HUES64 (cell line): ENCODE measurements around the gene MUC15.
"Not testable (repeated sequence)": the region's sequence is repeated elsewhere in the genome, so short reads cannot be mapped to it uniquely, and the experiment has no call there.

Experiments
- H3K27ac ChIP-seq: 2 replicates; pipeline ENCODE4 v1.7.0; 2013; ENCODE audit warnings: low read depth, low read length, inconsistent platforms
- H3K27me3 ChIP-seq: 2 replicates; pipeline ENCODE4 v1.6.1; 2013; ENCODE audit warnings: mild to moderate bottlenecking, low read length; ENCODE audit not compliant: insufficient read depth
- H3K36me3 ChIP-seq: 2 replicates; pipeline ENCODE4 v1.6.1; 2013; ENCODE audit warnings: mild to moderate bottlenecking, low read length; ENCODE audit not compliant: insufficient read depth
- H3K4me1 ChIP-seq: 2 replicates; pipeline ENCODE4 v1.6.1; 2013; ENCODE audit warnings: mild to moderate bottlenecking, low read length, moderate library complexity; ENCODE audit not compliant: insufficient read depth
- H3K4me3 ChIP-seq: 2 replicates; pipeline ENCODE4 v1.5.1; 2013; ENCODE audit warnings: mild to moderate bottlenecking, low read length, moderate library complexity
- H3K9ac ChIP-seq: 2 replicates; pipeline ENCODE4 v1.6.1; 2013; ENCODE audit warnings: mild to moderate bottlenecking, low read depth, low read length
- H3K9me3 ChIP-seq: 2 replicates; pipeline ENCODE4 v1.6.1; 2013; ENCODE audit warnings: low read depth, low read length; ENCODE audit not compliant: insufficient read depth
- WGBS: fragments of 150-250, 120-280 bp; methylation state at CpG from one replicate; pipeline ENCODE4 v1.1.7; 2013; ENCODE audit warnings: missing lambda C conversion rate; 5-methylcytosine and 5-hydroxymethylcytosine counted together

The MUC15 gene

DNA sequence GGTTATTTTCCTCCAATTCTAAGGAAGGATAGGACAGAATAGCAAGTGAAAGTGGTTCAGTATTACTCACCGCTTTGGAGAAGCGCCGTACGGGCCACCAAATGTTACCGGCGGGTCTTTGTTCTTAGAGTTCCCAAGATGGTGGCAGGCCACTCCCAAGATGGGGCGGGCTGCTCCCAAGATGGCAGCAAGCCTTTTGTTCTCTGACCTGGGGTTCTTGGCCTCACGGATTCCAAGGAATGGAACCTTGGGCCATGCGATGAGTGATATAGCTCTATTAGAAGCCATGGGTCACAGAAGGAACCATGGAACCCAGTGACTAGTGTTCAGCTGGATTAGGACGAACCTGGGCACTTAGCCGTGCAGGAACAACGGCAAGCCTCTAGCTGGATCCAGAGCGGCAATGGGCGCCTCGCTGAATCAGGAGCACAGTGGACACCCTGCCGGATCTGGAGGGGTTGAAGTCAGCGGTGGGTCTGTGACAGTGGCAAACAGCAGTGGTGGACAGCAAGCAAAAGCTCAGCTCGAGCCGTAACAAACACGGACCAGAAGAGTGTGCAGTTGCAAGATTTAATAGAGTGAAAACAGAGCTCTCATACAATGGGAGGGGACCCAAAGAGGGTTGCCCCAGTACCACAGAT is 25.1 kb upstream of the MUC15 start:
- H3K36me3 ChIP-seq, H3K4me3 ChIP-seq, H3K9ac ChIP-seq, H3K4me1 ChIP-seq, H3K27me3 ChIP-seq, H3K27ac ChIP-seq, H3K9me3 ChIP-seq: not testable (repeated sequence)
- 96% methylated on average over 20 of the region's 20 CpGs for WGBS

DNA sequence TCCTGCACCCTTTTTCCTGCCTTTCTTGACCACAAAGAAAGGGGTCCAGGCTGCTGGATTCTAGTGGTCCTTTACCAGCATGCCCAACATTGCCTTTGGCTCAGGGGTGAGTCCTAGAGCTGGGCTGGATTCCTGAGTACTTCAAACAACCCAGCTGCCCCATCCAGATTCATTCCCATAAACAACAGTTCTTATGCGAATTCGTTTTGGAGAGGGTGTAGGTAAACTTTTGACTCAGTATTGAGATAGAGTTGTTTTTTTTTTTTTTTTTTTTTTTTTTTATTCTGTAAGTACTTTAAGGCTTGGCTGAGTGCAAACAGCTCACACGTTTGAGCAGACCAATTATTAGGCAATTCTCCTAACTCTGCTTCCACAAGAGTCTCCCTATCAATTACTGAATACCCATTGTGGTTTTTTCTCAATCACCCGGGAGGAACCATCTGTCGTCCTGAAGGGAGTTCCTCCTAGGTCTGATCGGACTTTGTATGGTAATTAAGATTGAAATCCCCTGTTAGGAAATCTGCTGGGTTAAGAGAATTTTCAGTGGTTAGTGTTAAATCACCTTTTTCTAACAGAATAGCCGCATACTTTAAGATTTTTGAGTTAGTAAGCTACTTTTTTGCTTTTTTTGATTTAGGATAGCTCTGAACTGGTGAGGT is 23.3 kb upstream of the MUC15 start:
- not testable (repeated sequence) for H3K27ac ChIP-seq, H3K9me3 ChIP-seq, H3K4me3 ChIP-seq, H3K9ac ChIP-seq, H3K36me3 ChIP-seq, H3K4me1 ChIP-seq, H3K27me3 ChIP-seq
- 76% methylated on average over 5 of the region's 7 CpGs for WGBS

DNA sequence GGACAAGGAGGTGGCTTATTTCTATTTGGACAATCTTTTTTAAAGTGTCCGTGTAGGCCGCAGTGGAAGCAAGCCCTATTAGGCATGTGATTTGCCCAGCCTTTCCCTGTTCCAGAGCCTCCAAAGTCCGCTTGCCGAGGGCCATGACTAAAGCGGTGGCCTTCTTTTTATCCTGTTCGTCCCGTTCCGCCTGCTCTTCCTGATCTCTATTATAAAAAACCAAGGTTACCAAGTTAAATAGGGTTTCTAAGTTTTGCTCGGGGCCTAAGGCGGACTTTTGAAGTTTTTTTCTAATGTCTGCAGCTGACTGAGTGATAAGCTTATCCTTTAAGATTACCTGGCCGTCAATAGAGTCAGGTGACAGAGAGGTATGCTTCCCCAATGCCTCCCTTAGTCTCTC is 21.6 kb upstream of the MUC15 start:
- no peak overlapping the region for H3K9ac ChIP-seq
- H3K9me3 ChIP-seq, result no peaks in the 10 kb centered on the region
- H3K27ac ChIP-seq, result no peak overlapping the region
- H3K4me1 ChIP-seq, result no peaks in the 10 kb centered on the region
- 93% methylated on average over 11 of the region's 11 CpGs for WGBS
- H3K36me3 ChIP-seq, result no peaks in the 10 kb centered on the region
- no peak overlapping the region for H3K4me3 ChIP-seq
- H3K27me3 ChIP-seq, result no peaks in the 10 kb centered on the region

DNA sequence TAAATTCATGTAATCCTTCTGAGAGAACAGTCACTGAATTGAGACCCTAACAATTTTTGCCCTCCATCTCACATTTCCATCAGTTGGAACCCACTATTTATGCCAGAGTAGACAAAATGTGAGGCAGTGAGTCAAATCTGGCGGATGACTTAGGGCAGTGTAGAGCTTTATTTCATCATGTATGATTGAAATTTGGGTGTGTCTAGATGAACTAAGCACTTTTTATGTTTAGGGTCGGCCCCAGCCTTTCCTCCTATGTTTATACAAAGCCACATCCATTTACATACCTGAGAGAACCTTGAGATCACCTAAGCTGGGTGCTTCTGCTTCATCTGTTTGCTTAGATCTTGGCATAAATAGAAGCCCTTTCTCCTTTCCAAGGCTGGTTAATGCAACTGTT is 15.0 kb upstream of the MUC15 start:
- Histone ChIP-seq H3K36me3 (no peaks in the 10 kb centered on the region), H3K9me3 (no peaks in the 10 kb centered on the region), H3K4me1 (no peaks in the 10 kb centered on the region), H3K27me3 (no peaks in the 10 kb centered on the region), H3K4me3 (no peak overlapping the region), H3K9ac (no peak overlapping the region), H3K27ac (no peak overlapping the region)
- WGBS, result 80% methylated on average over 2 of the region's 2 CpGs

DNA sequence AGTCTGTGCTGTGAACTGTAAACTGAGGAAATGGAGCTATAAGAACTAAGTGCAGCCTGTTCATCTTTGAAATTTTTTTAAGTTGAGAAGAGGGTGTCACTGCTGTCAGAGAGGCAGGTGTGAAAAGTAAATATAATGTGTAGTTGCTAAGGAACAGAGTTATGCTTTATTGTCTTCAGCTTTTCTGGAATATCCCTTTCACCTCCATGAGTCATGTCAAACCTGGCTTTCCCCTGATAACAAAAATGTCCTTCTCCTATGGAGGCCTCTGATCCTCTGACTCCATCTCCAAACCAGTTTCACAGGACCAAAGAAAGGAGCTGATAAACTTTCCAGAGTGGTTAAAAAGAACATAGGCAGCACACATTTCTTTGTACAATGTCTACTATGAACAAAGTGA is 12.8 kb upstream of the MUC15 start:
- peaks cover 10% of the 10 kb centered on the region for H3K4me1 ChIP-seq
- H3K36me3 ChIP-seq, result no peaks in the 10 kb centered on the region
- H3K27me3 ChIP-seq, result no peaks in the 10 kb centered on the region
- no peak overlapping the region for H3K27ac ChIP-seq
- H3K4me3 ChIP-seq, result no peak overlapping the region
- H3K9ac ChIP-seq, result no peak overlapping the region
- no peaks in the 10 kb centered on the region for H3K9me3 ChIP-seq

DNA sequence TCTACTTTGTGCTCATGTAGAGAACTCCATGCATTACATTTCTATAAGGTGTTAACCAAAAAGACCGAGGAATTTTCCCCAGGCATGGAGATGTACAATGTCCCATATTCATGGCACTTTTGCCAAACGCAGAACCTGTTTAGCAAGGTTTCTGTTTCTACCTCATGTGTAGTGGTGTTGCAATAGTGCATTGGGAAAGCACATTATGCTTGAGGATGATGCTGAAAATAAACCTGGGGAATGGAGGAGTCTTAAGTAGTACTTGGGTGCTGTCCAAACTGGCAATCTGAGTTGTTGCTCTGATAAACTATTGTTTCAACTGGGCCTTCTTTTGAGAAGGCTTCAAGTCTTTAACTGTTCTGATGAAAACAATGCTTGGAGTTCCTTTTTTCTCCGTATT is 11.5 kb upstream of the MUC15 start:
- Histone ChIP-seq H3K9ac (no peak overlapping the region), H3K27me3 (no peaks in the 10 kb centered on the region), H3K9me3 (no peaks in the 10 kb centered on the region), H3K4me1 (peaks cover 18% of the 10 kb centered on the region), H3K4me3 (no peak overlapping the region), H3K27ac (no peak overlapping the region), H3K36me3 (no peaks in the 10 kb centered on the region)
- 90% methylated on average over 3 of the region's 3 CpGs for WGBS

DNA sequence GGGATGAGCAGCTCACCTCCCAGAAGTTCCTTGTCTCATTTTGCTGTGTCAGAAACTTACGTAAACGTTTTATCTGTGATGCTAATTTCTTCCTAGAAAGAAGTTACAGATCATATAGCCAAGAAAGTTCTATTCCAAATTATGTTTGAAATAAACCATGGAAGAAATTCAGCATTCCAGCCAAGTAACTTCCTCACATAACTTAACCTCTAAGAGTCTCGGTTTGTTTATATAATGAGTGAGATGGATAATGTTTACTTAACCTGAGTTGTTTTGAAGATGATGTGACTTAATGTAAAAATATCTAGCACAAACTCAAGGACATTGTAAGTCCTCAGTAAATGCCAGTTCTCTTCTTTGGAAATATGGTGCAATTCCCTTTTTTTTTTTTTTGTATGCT is 8.9 kb upstream of the MUC15 start:
- Histone ChIP-seq H3K4me3 (no peak overlapping the region), H3K27me3 (no peaks in the 10 kb centered on the region), H3K9me3 (no peaks in the 10 kb centered on the region), H3K36me3 (no peaks in the 10 kb centered on the region), H3K9ac (no peak overlapping the region), H3K4me1 (peaks cover 18% of the 10 kb centered on the region), H3K27ac (no peak overlapping the region)
- WGBS, result 93% methylated on average over 2 of the region's 3 CpGs

DNA sequence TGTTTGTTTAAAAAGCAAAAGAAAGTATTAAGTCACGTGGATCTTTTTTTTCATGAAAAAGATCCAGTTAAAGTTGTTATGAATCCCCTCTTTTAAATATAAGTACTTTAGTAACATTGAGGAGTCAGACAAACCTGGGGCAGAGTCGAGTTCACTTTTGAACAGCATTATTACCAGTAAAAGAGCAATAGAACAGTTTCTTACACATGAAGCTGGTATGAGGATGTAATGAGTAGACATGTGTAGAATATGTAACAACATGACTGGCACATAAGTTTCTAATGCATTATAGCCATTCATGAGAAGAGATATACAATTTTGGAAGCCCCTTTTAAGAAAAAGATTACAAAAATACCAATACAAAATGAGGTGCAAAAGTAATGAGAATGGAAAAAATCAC is 7.6 kb upstream of the MUC15 start:
- Histone ChIP-seq H3K4me1 (peaks cover 18% of the 10 kb centered on the region), H3K36me3 (no peaks in the 10 kb centered on the region), H3K27me3 (no peaks in the 10 kb centered on the region), H3K4me3 (no peak overlapping the region), H3K9ac (no peak overlapping the region), H3K9me3 (no peaks in the 10 kb centered on the region), H3K27ac (no peak overlapping the region)
- no CpG with 5 or more reads among the region's 2 CpGs for WGBS

DNA sequence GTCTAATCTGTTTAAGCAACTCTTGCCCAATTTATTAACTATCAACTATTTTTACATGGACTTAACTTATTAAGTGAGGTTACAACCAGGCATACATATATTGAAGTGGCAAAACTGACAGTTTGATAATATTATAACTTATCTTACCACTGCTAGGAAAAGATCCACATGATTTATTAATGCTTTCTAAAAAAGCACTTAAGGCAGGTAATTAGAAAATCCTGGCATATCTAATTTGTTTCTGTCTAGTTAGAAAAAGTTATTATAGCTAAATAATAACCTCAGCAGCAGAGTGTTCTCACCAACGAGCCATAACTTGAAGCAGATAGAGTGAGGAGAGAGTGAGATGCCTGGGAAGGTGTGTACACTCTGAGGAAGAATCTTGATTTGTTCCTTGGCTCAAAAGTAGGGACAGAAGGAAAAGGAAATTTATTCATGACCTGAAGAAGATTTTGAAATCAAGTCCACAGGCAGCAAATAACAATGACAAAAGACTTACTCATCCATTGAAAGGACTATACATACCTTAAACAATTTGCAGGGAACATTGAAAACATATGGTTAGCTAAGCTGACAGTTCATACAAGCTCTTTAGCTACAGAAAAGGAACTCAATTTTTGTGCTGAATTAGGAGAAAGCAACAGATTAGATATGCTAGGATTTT is 7.1 kb upstream of the MUC15 start:
- H3K4me3 ChIP-seq, result no peak overlapping the region
- no peak overlapping the region for H3K27ac ChIP-seq
- 87% methylated on average over 1 of the region's 1 CpG for WGBS
- no peaks in the 10 kb centered on the region for H3K36me3 ChIP-seq
- H3K27me3 ChIP-seq, result no peaks in the 10 kb centered on the region
- H3K9ac ChIP-seq, result no peak overlapping the region
- no peaks in the 10 kb centered on the region for H3K9me3 ChIP-seq
- H3K4me1 ChIP-seq, result peaks cover 18% of the 10 kb centered on the region

DNA sequence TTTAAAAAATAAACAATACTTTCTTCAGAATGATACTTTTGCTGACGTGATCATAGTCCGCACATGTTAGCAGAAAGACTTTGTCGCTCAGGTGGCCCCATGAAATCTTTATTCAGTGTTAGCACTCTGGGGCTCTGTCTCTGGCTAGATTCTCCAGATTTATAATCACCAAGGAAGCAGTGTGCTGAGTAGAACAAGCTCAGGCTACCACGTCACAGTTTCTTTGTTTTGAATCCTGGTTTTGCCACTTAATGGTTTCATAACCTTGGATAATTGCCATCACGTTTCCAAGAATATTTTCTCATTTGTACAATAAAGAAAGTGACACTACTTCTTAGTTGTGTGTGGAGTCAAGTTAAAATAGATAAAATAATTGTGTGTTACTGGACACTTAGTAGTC is 3.9 kb upstream of the MUC15 start:
- Histone ChIP-seq H3K4me3 (no peak overlapping the region), H3K9ac (no peak overlapping the region), H3K36me3 (no peaks in the 10 kb centered on the region), H3K4me1 (peaks cover 37% of the 10 kb centered on the region), H3K27ac (no peak overlapping the region), H3K27me3 (no peaks in the 10 kb centered on the region), H3K9me3 (no peaks in the 10 kb centered on the region)
- WGBS, result 94% methylated on average over 4 of the region's 5 CpGs

DNA sequence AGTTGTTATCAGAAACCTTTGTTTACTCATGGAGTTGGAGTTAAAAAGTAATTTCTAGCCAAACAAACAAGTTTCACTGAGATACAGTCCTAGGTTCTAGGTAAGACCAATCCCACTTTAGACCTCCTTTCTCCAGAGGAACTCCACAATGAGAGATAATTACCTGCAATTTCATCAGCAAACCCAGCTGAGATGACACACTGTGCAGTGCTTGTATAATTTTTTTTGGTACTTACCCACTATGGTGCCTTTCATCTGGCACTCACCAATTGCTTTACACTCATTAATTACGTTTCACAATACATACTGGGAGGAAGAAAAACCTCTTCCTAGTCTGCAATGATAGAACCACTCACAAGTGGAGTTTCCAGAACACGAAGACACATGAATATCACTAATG is 1.8 kb upstream of the MUC15 start:
- Histone ChIP-seq H3K9ac (no peak overlapping the region), H3K9me3 (no peaks in the 10 kb centered on the region), H3K4me3 (no peak overlapping the region), H3K27me3 (no peaks in the 10 kb centered on the region), H3K27ac (no peak overlapping the region), H3K36me3 (no peaks in the 10 kb centered on the region), H3K4me1 (peaks cover 19% of the 10 kb centered on the region)
- 91% methylated on average over 2 of the region's 2 CpGs for WGBS
